T-helper 22 cell (primary cell): ENCODE data around the gene ANO10.
A peak's percentile ranks its signal among the peaks of the same experiment; 100 is the strongest.
"Not testable (repeated sequence)": the region's sequence is repeated elsewhere in the genome, so short reads cannot be mapped to it uniquely, and the experiment has no call there.

Experiments
- DNase-seq: peaks from one replicate; pipeline ENCODE4 v3.0.0-alpha.2; 2020; ENCODE audit warnings: low read depth

ANO10 gene

GRCh38 chr3:43477600-43477999 lies 144.2 kb downstream of the ANO10 start:
- peak; percentile 63 for DNase-seq

GRCh38 chr3:43473737-43474136 lies 148.1 kb downstream of the ANO10 start:
- no peak for DNase-seq

DNA sequence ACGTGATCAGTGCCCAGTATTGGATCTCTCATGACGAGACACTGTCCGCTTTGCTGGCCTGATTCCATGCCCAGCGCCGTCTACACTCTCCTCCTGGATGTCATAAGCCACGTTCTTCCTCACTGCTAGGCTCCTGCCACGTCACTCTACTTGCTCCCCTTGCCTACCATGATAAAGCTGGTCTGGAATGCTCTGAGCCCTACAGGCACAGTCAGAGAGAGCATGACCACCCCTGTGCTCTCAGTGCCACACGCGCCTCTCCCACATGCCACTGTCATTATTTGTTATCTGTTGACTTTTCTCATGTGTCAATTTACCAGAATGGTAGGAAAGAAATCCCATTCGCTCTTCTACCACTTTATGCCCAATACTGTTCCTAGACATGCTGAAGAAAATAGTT lies 148.6 kb downstream of the ANO10 start:
- no peak for DNase-seq

DNA sequence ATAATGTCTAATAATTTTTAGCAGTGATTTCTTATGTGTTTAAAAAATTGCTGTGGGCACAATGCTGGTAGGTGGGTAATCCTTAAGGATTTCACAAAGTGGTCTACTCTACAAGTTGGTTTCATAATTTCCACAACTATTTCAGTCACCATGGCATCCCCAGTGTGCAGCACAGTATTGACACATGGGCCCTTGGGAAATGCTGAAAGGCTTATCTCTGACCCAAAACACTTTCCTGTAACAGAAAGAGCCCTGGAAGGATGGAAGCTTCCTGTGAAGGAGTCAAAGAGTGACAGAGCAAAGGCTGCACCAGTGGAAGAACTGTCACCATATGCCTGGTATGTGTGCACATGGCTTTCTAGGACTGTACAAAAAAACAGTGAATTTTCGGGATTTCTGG lies 153.7 kb downstream of the ANO10 start:
- no peak for DNase-seq

DNA sequence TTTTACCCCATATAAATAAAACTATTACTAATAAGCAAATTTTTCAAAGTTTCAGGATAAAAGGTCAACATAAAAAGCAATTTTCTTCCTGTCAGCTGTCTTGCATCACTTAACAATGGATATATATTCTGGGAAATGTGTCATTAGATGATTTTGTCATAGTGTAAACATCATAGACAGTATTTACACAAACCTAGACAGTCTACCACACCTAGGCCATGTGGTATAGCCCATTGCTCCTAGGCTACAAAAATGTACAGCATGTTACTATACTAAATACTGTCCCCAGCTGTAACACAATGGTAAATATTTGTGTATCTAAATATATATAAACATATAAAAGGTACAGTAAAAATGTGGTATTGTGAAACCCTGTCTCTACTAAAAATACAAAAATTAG lies 156.7 kb downstream of the ANO10 start:
- DNase-seq = no peak

DNA sequence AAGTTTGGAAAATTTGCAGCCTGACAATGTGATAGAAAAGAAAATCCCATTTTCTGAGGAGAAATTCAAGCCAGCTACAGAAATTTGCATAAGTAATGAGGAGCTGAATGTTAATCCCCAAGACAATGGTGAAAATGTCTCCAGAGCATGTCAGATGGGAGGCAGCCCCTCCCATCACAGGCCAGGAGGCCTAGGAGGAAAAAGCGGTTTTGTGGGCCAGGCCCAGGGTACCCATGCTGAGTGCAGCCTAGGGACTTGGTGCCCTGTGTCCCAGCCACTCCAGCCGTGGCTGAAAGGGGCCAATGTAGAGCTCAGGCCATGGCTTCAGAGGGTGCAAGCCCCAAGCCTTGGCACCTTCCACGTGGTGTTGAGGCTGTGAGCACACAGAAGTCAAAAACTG lies 159.2 kb downstream of the ANO10 start:
- DNase-seq = not testable (repeated sequence)

GRCh38 chr3:43461345-43461744 lies 160.5 kb downstream of the ANO10 start:
- no peak for DNase-seq

DNA sequence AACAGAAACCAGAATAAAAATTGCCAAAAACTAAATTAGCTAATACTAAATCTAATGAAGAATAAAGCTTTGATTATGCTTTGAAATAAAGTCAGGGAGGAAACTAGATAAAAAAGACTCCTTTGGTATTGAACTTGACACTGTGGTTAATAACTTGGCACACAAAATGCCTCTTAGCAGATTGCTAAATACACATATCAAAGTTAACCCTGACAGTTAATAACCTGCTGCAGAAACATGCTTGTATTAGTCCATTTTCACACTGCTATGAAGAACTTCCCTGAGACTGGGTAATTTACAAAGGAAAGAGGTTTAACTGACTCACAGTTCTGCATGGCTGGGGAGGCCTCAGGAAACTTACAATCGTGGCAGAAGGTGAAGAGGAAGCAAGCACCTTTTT lies 164.8 kb downstream of the ANO10 start:
- not testable (repeated sequence) for DNase-seq

DNA sequence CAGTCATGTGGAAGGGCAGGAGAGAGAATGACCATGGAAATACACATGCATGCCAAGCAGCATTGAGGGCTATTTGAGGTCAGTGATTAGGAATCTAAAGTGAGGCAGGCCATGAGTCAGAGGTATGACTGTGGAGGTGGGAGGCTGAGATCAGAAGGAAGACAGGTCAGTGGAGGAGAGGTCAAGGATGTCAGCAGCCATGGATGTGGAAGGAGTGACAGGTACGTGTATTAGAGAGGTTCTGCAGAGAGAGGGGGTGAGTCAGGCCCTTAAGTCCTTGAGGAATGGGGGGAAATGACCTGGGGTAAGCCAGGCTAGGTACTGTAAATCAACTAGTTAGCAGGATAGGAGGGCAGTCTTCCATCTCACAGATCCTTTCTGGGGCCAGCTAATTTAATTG lies 166.6 kb downstream of the ANO10 start:
- no peak for DNase-seq

DNA sequence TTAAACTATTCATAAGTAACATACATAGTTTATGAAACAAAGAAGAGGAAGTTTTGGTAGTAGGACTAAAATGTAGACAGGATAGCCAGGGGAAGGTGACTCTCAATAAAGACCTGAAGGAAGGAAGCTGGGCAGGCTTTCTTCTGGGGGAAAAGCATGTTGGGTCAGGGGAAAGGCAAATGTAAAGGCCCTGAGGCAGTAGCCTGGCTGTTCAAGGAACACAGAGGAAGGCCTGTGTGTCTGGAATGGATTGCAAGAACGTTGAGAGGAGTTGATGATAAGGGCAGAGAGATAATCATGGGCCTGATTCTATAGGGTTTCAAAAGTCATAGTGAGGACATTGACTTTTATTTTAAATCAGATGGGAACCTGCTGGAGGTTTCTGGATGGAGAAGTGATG lies 167.8 kb downstream of the ANO10 start:
- no peak for DNase-seq

DNA sequence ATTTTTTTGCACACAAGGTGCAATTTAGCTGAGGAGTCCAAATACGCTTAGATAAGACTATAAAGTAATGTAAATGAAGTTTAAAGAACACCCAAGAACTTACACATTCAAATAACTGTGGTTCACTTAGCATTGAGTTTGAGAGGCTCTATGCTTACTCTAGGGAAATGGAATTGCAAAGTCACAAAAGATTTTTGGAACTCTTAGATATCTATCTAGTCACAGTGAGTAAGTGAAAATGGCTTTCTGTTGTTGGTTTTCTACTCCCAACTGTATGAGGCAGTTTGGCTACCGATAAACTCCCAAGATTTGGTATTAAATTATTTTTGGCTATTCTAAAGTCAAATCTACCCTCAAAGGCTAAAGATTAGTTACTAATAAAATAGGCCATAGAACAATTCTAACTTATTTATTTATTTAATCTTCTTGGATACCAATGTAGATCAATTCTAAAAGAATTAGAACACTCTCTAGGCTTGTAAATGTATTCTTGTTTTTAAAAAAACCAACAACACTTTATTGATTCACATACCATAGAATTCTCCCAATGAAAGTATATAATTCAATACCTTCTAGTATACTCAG lies 170.0 kb downstream of the ANO10 start:
- DNase-seq = no peak

DNA sequence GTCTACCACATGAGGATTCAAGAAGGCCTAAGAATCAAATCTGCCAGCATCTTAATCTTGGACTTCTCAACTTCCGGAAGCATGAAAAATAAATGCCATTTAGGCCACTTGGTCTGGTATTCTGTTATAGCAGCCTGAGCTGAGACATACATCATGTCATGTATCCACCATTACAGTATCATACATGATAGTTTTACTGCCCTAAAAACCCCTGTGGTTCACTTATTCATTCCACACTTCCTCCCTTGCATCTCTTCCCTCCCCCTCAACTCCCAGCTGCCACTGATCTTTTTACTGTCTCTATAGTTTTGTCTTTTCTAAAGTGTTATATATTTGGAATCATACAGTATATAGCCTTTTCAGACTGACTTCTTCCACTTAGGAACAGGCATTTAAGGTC lies 173.7 kb downstream of the ANO10 start:
- DNase-seq = no peak

DNA sequence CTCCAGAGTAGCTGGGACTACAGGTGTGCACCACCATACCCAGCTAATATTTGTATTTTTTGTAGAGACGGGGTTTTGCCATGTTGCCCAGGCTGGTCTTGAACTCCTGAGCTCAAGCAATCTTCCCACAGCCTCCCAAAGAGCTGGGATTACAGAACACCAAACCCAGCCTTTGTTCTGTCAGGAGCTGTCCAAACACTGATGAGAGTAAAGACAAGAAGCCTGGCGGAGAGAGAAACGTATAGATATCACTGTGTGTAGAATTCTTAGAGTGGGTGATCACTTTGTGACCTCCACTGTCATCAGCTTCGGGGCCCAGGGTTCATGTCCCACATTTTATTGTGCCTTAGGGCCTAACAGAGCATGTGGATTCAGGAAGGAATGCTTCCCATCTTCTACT lies 176.0 kb downstream of the ANO10 start:
- DNase-seq = no peak

- no peak for DNase-seq
Observed at GRCh38 chr3:43442872-43443395, 178.9 kb downstream of the ANO10 start.

DNA sequence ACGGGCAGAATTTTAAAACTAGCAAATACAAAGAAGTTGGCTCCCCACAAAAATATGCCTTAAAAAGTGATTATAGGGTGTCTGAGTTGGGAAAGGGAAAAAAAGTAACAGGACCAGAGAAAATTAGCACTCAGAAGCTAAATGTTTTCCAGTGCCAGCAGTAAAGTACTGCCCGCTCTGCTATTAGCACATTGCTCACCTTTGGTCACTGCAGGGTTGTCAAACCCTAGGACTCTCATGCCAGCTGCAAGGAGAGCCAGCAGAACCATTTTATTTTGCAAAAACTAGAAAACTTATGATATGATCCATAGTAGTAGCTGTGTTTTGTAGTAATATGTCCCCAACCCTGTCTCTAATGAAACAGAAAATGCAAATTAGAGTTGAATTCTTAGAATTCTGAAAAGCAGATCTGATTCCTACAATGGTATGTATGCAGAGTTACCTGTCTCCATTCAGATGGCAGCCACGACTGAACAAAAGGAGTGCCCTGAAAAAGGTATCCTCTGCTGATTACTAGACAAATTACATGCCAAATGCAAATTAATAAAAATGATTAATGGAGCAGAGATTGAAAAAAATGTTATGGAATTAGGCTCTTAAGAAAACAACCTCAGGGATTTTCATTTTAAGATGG lies 185.2 kb downstream of the ANO10 start:
- no peak for DNase-seq

DNA sequence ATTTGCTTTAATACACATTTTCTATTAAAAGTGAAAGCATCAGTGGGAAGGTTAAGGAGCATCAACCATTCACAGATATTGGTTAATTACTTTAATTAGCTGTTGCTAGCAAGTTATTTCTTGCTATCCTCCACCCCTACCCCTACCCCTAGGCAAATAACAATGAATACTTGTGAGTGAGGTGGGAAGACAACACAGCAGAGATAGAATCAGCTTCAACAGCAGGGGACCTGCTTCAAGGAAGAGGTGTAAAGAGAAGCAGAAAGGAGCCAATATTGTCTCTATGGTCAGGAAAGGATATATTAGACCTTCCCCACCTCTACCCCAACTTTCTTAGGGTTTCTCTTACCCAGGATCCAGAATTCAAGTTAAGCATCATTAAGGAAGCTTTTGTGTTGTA lies 186.1 kb downstream of the ANO10 start:
- no peak for DNase-seq

- DNase-seq = no peak
Observed at GRCh38 chr3:43434431-43434830, 187.4 kb downstream of the ANO10 start.

GRCh38 chr3:43432462-43432861 lies 189.3 kb downstream of the ANO10 start:
- no peak for DNase-seq

GRCh38 chr3:43426388-43426787 lies 195.4 kb downstream of the ANO10 start:
- DNase-seq = no peak

- no peak for DNase-seq
Observed at GRCh38 chr3:43425829-43426228, 196.0 kb downstream of the ANO10 start.

DNA sequence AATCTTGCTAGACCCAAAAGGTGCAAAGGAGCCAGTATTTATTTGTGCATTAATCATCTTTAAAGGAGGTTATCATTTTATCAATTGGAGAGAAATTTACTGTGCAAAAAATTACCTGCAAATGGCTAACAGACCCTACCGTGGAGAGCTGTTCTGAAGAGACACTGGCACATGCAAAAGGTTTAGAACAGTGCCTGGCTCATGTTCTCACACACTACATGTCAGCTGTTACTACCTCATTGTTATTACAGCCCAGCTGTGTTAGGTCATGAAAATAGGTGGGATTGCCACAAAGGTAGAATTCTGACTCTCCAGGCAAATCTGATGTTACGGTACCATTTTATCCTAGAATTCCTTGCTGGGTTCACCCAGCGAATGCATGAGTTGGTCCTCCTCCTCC lies 198.2 kb downstream of the ANO10 start:
- DNase-seq = no peak

DNA sequence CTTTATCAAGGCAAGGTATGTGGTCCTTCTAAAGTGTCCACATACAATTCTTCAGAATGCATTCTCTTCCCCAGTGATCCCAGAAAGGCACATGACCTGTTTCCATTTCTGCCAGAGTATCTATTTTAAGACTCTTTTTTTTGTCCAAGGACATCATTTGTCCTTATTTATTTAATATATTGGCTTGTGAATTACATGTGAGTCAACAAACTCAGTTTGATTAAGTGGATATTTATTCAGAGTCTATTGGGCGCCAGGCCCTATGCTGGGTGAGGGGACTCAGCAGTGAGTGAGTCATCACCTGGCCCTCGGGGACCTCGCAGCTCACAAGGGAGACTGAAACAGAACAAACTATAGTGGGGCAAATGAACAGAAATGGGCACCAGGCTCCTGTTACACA lies 198.7 kb downstream of the ANO10 start:
- no peak for DNase-seq

GRCh38 chr3:43418601-43419272 lies 203.1 kb downstream of the ANO10 start:
- no peak for DNase-seq

DNA sequence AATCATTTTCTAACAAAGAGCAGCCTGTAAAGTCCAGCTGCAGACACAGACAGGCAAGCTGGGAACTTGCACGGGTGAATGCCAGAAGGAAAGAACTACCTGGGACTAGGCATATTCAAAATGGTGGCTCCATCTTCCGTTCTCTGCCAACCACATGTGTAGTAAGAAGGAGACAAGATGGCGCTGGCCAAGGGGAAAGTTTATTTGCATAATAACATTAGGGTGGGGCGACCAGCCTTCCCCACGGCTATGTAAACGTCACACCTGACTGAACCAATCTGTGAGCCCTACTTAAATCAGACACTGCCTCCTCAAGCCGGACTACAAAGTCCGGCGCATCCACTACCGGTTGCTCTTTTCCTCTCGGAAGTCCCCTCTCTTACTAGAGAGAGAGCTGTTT lies 204.7 kb downstream of the ANO10 start:
- no peak for DNase-seq
